DOHH2 (cell line): ENCODE data around the gene MLKL.

Source experiments
- CTCF ChIP-seq: fragments of 200-600 bp; sonication (generic); IDR thresholded peaks from one replicate; pipeline ENCODE4 v1.5.1; 2014; ENCODE audit warnings: antibody characterized with exemption, mild to moderate bottlenecking, low read depth, low read length; ENCODE audit not compliant: poor library complexity, severe bottlenecking
- EZH2phosphoT487 ChIP-seq: fragments of 200-600 bp; sonication (generic); IDR thresholded peaks from 2 replicates; pipeline ENCODE4 v1.6.1; 2017; ENCODE audit warnings: borderline replicate concordance, mild to moderate bottlenecking, antibody characterized with exemption, low read length, moderate library complexity, mixed read lengths

GRCh38 chr16:74729783-74730683 lies 29.4 kb upstream of the MLKL start:
- no peak for TF ChIP-seq CTCF
- TF ChIP-seq EZH2phosphoT487, result no peak
